GM19023 (cell line): Measurements from ENCODE around the gene NUP205.
A peak's percentile ranks its signal among the peaks of the same experiment; 100 is the strongest.

Experiments used
- ATAC-seq: cut with Tn5 transposase; IDR thresholded peaks from one replicate; pipeline ENCODE4 v1.9.1; 2021; ENCODE audit warnings: mild to moderate bottlenecking, moderate library complexity; ENCODE audit not compliant: unreplicated experiment

The NUP205 gene, protein sequence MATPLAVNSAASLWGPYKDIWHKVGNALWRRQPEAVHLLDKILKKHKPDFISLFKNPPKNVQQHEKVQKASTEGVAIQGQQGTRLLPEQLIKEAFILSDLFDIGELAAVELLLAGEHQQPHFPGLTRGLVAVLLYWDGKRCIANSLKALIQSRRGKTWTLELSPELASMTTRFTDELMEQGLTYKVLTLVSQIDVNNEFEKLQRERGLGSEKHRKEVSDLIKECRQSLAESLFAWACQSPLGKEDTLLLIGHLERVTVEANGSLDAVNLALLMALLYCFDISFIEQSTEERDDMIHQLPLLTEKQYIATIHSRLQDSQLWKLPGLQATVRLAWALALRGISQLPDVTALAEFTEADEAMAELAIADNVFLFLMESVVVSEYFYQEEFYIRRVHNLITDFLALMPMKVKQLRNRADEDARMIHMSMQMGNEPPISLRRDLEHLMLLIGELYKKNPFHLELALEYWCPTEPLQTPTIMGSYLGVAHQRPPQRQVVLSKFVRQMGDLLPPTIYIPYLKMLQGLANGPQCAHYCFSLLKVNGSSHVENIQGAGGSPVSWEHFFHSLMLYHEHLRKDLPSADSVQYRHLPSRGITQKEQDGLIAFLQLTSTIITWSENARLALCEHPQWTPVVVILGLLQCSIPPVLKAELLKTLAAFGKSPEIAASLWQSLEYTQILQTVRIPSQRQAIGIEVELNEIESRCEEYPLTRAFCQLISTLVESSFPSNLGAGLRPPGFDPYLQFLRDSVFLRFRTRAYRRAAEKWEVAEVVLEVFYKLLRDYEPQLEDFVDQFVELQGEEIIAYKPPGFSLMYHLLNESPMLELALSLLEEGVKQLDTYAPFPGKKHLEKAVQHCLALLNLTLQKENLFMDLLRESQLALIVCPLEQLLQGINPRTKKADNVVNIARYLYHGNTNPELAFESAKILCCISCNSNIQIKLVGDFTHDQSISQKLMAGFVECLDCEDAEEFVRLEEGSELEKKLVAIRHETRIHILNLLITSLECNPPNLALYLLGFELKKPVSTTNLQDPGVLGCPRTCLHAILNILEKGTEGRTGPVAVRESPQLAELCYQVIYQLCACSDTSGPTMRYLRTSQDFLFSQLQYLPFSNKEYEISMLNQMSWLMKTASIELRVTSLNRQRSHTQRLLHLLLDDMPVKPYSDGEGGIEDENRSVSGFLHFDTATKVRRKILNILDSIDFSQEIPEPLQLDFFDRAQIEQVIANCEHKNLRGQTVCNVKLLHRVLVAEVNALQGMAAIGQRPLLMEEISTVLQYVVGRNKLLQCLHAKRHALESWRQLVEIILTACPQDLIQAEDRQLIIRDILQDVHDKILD (N-terminal part only)

DNA sequence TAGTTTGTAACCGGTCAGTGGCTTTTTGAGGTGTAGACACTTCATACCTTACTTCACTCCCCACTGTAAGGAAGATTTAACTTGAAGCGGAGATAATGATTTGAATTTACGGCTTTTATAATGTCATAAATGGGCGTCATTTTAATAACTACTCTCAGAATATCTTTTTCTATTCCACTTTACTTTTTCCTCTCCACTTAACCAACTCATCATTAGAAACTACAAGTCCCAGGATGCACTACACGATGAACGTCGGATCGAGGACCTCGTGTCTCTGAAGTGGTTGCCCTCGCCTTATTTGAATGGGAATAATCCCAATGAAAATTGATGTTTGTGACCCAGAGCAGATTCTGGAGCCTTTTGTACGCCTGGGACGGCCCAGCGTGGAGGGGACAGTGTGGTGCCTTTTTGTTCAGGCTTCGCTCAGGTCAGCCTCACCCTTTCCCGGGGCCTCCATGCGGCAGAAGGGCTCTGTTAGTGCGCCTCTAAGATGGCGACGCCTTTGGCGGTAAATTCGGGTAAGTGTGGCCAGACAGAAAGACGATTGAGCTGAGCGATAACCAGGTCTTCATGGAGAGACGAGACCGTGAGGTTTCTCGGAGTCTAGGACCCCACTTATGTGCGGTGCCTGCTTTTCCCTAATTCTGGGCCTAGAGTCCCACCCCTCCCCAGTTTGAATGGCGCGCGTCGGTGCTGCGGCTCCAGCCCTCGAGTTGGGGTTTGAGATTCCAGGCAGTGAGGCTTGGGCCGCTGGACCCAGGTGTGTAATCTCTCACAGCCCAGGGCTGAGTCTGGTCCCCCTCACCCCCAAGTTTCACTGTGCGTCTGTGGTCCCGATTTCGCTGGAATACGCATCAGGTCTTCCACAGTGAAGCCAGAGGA, at the start of gene NUP205:
TSS of gene NUP205 (plus strand) at position 463 of the 882 bp plus-strand sequence. CDS start at position 491, 28 bp downstream.
- peak; percentile 76 for ATAC-seq

DNA sequence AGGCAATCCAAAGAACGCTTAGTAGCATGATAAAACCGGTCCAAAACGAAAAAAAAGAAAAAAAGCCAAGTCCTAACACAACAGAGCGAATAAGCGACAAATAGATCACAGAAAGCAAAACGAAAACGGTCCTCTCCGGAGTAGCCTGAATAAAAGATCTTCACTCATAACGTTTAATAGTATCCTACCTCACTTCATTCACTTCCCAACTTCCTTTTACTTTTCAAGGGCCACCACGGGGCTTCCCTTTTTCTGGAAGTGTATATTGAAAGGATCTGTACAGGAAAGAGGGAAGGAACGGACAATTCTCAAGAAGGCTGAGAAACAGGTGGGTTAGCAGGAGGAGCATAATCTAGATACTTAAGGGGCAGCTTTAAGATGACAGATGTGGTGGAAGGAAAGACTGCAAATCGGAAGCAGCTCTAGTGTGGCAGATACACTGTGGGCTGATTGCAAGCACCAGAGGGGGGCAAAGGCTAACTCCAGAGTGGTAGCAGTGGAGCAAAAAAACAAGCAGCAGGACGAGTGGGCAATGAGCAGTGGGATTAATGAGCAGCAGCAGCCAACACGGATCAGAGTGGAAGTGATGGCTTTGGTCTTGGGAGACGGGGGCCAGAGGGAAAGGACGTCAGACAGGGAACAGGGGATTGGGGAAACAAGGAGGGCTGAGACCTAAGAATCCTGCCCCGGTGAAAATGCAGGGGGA, 48.7 kb upstream of the NUP205 start:
- ATAC-seq: no peak

DNA sequence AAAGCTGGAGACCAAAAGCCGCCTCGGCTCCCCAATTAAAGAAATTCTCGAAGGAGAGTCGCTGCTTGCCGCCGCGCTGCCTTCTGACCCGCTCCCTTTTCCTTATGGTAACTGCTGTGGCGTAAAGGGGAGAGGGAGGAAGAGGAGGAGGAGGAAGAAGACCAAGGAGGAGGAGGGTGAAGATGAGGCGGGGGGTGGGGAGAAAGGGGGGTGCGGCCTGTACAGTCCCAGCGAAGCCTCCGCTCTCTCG, 48.2 kb upstream of the NUP205 start:
- no peak for ATAC-seq

DNA sequence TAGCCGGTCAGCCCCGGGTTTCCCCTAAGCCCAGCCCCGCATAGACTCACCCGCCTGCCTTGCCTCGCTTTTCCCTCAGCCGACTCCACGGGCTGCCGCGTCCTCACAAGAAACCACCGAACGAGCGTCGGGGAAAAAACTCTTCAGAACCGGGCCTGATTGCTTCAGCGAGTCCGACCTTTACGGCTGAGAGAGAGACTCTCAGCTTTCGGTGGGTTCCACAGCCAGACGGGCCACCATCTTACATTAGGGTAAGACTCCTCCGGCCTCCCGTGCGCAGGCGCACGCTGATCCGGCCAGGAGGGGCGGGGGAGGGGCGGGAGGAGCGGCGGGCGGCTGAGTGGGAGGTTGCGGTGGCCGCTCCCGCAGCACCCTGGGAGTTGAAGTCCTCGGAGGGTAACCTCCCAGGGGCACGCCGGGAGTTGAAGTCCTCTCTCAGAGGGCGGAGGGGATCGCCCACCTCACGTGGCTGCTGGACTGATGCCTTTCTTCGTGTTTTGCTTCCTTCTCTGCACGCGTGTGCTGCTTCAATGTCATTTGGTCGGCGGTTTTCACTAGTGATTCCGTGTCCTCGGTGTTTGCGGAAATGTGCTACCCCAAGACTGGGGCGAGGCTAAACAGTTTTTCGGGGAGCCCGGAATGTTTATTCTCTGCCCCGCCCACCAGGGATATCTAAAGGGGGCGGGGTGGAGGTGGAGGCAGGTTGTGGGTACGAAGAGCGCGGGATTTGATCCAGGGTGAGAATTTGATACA, 47.7 kb upstream of the NUP205 start, which contains the start of gene CNOT4:
TSS of gene CNOT4 (minus strand) at position 264 of the 753 bp plus-strand sequence. CDS start 71,771 bp downstream, outside the sequence.
- ATAC-seq: peak; percentile 95

DNA sequence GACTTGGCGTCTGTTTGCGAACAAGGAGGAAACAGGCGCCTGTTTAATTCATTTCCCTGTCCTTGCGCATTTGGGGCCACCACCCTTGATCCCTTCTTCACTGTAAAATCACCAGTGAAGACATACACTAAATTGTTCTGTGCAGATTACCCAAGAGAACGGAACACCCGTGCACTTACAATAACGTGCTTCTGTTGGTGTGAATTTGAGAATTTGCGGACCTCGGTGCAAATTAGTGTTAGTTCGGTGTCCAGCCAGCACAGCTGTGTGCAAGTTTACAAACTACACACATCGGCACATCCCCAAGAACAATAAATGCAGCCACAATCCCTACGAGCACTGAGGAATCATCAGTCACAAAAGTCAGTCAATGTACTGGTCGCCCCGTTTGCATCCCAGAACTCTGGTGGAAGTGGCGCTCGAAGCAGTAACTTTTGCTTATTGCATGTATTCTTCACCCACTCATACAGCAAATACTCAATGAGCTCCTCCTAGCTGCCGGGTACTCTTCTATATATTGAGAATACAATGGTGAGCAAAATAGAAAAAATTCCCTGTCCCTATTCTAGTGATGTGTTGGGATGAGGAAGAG, 47.0 kb upstream of the NUP205 start:
- ATAC-seq: no peak

DNA sequence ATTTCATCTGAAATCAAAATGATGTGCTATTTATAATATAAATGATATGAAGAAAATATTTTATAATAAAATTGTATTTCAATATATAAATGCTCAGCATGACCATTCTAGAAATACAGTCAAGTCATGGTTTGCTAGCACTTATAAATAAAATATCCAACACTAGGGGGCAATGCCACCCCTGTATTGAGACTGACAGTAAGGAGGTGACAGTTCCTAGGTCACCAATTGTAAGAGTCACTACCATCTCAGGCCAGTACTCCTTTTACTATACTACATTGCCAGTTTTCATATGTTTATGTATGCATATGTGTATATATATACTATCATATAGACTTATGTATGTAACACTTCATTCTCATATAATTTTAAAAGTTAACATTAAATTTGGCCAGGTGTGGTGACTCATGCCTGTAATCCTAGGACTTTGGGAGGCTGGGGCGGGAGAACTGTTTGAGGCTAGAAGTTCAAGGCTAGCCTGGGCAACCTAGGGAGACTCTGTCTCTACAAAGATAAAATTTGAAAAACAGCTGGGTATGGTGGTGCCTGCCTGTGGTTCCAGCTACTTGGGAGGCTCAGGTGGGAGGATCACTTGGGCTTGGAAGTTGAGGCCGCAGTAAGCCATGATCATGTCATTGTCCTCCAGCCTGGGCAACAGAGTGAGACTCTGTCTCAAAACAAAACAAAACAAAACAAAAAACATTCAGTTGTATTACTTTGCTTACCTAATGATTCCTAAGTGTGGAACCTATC, 45.4 kb upstream of the NUP205 start:
- ATAC-seq: no peak

DNA sequence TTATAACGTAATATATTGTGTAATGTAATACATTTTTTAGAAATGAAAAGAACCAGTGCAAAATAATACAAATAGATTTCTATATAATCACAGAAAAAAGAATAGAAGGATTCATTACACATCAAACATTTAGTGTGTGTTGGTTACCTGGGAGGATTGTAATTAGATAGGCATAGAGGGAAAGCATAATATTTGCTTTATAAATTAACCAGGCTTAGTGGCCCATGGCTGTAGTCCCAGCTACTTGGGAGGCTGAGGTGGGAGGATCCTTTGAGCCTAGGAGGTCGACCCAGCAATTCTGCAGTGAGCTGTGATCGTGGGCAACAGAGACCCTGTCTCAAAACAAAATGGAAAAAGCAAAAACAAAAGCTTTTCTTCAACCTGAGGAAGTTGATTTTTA, 42.9 kb upstream of the NUP205 start:
- ATAC-seq: no peak

DNA sequence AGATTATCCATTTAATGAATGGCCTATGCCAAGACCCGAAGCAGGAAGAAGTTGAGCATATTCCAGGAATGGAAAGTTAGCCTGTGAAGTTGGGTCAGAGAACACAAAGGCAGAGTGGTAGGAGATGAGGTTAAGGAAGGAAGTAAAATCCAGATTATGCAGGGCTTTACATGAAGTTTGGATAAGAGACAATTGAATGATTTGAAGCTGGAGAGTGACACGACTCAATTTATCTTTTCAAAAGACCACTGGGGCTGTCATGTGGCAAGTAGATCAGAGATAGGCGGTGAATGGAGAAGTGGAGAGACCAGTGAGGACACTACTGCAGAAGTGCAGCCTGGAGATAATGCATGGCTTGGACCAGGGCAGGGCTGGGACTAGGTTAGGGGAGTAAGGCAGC, 40.7 kb upstream of the NUP205 start:
- ATAC-seq: no peak

DNA sequence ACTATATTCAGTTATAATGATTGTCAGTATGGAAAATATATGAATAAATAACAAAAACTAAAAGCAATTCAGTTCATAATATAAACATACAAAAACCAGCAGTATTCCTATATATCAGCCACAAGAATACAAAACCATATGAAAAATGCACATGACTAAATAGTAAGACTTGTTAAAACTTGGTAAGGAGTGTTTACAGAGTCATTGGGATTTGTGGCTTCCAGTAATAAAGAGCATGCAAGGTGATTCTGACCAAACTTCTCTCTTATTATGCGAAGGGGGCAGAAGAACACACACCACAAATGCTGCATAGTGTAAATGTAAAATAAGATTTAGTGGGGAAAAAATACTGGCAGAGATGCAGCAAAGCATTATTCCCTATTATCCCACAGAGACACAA, 39.0 kb upstream of the NUP205 start:
- ATAC-seq: no peak

DNA sequence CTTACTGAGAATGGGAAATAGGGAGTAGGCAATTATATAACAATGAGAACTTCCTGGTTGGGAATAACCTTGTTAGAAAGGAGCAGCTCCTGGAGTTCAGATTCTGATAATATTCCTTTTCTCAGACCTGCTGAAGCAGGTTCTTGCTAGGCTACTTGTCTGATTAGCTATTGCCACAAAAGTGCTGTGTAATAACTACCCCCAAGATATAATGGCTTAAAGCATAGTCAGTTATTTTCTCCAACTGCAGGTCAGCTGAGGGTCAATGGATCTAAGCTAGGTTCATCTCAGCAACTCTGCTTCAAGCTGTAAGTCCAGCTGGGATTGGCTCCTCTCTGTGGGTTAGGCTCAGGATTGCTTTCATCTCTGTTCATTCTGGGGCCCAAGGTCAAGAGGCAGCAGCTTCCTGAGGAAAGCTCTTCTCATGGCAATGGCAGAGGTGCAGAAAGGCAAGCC, 38.5 kb upstream of the NUP205 start:
- no peak for ATAC-seq

DNA sequence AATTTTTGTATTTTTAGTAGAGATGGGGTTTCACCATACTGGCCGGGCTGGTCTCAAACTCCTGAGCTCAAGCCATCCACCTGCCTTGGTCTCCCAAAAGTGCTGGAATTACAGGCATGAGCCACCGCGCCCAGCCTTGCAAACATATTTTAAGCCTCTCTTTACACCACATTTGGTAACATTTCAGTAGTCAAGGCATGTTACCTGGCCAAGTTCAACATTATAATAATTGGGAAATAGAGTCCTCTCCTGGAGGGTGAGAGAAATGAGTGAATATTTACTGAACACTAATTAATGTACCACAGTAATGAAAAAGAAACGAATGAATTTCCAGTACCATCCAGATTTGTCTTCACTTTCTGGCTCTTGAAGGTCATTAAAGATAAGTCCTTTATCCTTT, 37.8 kb upstream of the NUP205 start:
- no peak for ATAC-seq

DNA sequence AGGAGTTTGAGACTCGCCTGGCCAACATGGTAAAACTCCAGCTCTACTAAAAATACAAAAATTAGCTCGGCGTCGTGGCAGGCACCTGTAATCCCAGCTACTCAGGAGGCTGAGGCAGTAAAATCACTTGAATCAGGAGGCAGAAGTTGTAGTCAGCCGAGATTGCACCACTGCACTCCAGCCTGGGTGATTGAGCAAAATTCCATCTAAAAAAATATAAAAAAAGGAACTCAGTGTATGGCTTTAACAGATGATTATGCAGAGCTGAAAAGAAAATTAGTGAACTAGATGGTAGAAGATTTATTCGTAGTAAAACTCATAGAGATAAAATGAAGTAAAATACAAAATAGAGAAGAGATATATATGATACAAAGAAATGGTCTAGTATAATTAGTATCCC, 35.2 kb upstream of the NUP205 start:
- no peak for ATAC-seq

DNA sequence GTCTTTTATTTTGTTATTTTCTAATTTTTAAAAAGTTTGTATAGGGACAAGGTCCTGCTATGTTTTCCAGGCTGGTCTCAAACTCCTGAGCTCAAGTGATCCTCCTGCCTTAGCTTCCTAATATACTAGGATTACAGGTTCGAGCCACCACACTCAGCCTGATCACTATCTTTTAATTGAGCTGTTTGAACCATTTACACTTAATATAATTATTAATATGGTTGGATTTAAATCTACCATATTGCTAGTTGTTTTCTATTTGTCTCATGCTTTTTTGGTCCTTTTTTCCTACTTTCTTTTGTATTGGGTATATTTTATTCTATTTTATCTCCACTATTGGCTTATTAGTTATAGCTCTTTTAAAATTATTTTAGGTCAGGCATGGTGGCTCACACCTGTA, 34.6 kb upstream of the NUP205 start:
- no peak for ATAC-seq

DNA sequence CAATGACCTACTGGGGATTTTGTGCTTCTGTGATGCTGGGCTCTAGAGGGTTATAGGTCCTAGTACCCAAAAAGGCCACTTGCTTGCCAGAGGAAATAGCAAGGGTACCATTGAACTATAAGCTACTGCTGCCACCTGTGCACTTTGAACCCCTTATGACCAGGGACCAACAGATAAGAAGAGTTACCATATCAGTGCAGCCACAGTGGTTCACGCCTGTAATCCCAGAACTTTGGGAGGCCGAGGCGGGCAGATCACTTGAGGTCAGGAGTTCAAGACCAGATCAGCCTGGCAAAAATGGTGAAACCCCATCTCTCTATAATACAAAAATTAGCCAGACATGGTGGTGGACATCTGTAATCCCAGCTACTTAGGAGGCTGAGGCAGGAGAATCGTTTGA, 32.3 kb upstream of the NUP205 start:
- ATAC-seq: no peak

DNA sequence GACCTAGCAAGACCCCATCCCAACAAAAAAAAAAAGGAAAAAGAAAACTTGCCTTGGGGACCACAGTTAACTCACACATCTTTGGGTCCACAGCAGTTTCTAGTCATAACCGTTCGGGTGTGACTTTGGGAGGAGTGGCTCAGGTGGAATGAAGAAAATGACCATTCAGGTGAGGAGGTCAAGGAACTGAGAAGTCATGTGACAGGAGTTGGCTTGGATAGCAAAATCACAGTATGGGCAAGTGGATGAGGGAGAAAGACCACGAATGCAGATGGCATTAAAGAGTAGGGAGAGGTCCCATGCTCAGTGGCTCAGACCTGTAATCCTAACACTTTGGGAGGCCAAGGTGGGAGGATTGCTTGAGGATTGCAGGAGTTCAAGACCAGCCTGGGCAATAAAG, 30.7 kb upstream of the NUP205 start:
- no peak for ATAC-seq

DNA sequence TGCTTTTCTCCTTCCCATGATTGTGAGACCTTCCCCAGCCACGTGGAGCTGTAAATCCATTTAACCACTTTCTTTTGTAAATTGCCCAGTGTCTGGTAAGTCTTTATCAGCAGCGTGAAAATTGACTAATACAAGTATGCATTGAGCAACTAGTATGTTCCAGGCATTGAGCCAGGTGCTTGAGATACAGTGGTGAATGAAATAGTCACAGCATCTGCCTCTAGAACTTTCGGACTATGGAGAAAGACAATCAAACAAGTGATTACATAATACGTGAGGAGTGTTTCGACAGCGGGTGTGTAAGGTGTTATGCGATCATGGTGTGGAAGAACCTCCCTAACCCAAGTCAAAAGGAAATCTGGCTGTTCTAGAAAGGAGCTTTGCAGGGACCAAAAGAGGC, 21.6 kb upstream of the NUP205 start:
- ATAC-seq: no peak

DNA sequence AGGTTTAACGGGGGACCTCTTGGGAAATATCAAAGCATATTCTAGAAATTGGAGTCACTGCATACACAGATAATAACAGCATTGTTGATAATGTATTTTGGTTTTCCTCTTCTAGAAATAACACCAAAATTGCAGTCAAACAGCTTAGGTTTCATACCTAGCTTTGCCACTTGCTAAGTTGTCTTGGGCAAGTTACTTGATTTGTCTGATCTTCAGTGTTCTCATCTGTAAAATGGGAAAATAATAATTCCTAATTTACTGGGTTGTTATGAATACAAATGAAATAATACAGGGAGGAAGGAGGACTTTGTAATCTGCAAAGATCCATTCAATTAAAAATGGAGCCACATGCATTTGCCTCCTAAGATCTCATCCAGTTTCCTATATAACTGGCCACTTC, 20.3 kb upstream of the NUP205 start:
- no peak for ATAC-seq

DNA sequence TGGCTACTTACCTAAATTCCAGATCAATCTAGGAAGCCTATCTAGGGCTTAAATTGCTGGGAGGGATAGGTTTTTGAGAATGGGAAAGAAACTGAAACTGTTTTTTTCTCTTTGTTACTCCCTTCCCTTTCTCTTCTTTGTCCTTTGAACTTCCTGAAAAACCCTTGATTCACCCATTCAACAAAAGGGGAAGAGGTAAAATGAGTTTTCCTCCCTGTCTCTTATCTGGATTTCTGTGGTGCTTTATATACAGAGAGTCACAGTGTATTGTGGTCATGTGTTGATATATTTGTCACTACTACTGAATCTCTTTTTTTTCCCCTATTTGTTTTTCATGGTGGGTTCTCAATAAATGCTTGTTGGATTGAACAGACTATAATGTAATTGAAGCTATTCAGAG, 19.8 kb upstream of the NUP205 start:
- ATAC-seq: no peak
